ENCODE data around the gene OTOG.

Gene OTOG

DNA sequence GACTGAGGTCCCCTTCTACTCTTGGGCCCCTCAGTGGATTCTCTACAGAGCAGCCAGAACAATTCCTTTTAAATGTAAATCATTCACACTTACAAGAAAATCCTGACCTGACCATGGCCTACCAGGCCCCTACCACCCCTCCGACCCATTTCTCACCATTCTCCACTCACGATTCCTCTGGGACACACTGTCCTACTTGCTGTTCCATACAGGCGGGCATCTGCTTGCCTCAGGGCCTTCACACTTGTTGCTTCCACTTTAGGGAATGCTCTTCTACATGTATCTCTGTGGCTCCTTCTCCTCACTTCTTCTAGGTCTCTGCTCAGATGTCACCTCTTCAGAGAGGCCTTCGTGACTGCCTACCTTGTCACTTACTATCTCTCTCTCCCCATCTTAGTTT is 6.3 kb upstream of the OTOG start:
- DNase-seq (ENCODE audit: low read depth): no peak

DNA sequence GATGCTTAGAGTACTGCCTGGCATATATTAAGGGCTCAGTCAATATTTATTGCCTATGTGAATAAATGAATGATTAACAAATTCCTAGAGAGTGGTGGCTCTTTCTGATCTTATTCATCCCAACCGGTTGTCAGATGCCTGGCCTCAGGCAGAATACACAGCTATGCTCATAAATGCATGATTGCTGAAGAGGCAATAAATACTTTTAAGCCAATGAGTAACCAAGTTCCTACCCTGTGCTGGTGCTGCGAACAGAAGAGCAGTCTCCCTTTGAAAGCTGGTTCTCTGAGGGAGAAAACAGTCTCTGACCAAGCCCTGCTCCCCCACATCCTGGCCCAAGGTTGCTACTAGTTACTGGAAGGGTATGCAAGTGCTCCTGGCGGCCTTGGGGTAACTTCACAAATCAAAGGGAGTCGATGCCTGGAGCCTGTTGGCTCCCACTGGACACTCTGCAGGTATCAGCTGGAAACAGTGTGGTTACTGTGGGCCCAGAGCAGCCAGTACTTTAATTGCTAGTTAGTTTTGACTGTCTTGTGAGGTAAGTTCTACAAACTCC is 5.7 kb upstream of the OTOG start:
- DNase-seq (ENCODE audit: low read depth): no peak

DNA sequence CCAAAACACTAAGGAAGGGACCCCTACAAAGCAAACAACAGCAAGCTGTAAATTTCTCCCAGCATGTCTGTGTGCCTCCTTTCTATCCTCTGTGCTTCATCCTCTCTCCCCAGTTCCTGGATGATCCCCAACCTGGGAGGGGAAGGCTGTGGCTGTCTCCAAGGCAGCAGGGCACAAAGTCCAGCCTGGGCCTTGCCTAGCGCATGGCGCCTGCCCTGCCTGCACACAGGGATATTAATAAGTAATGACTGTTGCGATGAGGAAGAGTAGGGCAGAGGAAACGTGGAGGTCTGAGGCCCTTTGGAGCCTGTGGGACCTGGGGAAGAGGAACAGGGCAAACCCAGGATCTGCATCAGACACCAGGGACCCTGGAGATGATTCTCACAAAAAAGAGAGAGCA is 4.8 kb upstream of the OTOG start:
- DNase-seq (ENCODE audit: low read depth): no peak

DNA sequence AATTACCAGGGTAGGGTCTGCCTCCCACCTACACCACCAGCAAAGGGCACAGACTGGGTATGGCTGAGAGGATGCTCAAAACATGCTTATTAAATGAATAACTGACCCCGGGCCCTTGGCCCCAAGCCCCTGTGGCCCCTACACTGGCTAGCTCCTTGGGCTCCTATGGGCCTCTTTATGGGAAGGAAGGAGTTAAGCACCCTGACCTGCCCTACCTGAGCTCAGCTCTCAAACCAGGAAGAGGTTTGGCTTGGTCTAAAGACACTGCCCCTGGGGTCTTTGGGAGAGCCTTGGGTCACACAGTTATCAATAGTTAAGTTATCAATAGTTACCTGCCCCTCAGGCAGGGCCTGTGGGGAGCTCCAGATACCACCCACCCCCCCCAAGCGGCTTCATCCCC is 4.0 kb upstream of the OTOG start:
- DNase-seq (ENCODE audit: low read depth): no peak

DNA sequence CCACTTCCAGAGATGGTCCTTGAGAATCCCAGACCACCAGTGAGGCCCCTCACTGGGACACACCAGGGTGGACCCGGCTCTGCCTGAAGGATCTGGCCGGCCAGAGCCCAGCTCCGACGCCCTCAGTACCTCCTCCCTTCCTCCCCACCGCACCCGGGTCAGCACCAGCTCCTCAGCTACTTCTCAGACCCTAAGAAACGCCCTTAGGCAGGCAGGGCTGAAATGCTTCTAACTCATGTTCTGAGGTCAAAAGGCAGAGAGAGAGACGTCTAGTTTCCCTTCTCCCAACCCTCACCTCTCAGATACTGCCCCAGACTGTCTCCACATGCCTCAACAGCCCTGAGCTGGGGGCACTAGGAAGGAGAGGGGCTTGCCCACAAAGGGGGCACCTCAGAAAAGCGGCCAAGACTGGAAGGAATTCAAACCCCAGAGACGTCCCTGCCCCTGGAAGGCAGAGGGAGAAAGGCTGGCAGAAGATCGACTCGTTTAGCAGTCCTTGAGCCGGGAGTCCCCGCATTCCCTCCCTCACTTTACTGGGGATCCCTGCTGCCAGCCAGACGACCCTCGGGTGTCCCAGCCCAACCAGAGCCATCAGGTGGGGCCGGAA is 3.4 kb upstream of the OTOG start:
- DNase-seq (ENCODE audit: low read depth): no peak

DNA sequence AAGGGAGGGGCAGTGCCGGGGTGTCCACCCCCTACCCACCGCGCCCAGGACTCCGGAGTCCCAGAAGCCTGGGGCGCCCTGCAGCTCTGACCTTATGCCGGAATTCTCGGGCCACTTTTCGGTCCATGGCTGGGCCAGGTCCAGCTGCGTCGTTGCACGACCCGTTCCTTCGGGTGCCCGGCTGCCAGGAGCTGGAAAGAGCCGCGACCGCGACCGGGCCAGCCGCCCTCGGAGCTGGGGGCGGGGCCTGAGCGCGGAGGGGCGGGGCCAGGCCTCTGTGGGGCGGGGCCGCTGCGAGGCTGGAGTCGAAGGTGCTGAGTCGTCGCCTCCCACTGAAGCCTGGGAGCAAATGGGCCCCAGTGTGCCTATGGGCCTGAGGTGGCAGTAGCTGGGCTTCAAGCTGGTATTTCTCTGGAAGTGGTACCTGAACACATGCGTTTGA is 2.9 kb upstream of the OTOG start, which contains the start of gene USH1C:
USH1C (minus strand) TSS at position 236 of the 442 bp plus-strand sequence; CDS start at position 127, 109 bp downstream.
- peak; percentile 12 for DNase-seq (ENCODE audit: low read depth)

DNA sequence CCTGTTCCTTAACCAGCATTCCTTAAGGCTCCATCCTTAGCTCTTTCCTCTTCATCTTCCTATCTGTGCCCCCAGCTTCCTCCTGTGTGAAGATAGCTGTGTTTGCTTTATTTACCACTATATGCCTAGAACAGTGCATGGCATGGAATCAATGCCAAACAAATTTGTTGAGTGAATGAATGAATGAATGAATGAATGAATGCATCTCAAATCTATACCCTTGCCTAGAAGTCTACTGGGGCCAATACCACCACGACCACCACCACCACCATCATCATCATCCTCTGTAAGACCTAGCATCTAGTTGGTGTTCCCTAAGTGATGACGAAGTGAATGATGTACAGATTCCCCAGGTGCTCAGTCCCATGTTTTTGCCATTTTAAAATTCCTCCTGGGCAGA is 819 bp upstream of the OTOG start:
- DNase-seq (ENCODE audit: low read depth): no peak

DNA sequence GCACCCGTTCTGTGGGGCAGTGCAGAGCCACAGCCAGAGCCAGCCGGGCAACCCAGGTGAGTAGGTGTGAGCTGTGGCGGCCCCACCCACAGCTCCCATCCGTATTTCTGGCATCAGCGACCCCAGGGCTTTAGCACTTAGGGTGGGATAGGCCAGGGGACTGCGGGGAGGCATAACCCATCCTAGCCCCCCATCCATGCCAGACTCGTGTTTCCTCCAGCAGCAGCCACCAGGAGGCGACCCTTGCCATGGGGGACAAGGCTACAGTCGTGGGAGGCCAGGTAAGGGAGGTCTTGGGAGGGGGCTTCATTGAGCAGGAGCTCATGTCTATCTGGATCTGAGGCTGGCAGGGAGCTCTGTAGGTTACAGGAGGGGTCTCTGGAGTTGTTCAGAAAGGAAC is 873 bp downstream of the OTOG start:
- DNase-seq (ENCODE audit: low read depth): no peak

DNA sequence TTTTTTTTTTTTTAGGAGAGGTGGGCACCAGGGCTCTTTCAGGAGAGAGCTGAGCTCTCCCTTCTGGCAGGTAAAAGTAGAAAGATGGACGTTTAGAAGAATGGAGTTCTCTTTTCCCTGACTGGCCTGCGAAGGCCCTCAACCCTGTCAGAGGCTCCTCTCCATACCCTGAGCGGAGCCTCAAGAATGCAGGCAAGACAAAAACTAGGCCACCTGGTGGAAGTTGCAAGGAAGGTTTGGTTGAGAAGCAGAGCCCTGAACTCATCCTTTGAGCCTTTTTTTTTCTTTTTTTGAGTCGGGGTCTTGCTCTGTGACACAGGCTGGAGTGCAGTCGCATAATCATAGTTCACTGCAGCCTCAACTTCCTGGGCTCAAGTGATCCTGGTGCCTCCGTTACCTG is 1.4 kb downstream of the OTOG start:
- no peak for DNase-seq (ENCODE audit: low read depth)

DNA sequence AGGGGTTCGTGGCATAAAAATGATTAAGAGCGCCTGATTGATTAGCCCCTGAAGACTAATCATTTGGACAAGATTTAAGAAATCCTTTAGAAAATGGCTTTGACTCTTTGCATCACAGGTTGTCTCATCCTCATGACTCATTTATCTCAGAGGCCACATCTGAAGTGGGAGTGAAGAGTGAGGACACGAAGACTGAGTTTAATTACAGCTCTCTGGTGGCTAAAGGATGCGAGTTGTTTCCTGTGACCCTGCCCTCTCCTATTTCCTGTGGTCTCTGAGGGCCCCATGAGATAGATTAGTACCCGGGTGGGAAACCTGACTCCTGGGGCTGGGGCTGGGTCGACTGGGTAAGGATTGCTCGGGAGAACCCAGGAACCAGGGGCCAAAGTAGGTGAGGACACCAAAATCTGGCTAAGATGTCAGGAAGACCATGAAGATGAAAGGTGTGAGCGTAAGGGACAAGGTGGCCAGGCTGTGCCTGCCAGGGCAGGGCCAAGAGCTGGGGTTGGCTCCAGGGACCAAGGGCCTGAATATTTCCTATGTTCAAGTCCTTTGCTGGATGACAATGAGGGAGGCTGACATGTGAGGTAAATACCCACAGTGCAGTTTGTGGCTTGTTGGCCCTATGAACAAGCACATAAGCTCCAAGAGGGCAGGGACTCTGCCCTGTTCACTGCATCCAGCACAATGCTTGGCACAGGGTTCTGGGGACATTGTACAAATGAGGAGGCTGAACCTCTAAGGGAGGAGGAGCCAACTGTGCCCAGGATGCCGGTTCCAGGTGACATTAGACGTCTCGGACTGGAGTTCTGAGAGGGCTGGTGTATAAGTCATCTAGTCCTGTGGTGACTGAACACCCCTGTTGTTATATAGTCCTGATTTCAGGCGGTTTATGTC is 3.6 kb downstream of the OTOG start:
- no peak for DNase-seq (ENCODE audit: low read depth)

DNA sequence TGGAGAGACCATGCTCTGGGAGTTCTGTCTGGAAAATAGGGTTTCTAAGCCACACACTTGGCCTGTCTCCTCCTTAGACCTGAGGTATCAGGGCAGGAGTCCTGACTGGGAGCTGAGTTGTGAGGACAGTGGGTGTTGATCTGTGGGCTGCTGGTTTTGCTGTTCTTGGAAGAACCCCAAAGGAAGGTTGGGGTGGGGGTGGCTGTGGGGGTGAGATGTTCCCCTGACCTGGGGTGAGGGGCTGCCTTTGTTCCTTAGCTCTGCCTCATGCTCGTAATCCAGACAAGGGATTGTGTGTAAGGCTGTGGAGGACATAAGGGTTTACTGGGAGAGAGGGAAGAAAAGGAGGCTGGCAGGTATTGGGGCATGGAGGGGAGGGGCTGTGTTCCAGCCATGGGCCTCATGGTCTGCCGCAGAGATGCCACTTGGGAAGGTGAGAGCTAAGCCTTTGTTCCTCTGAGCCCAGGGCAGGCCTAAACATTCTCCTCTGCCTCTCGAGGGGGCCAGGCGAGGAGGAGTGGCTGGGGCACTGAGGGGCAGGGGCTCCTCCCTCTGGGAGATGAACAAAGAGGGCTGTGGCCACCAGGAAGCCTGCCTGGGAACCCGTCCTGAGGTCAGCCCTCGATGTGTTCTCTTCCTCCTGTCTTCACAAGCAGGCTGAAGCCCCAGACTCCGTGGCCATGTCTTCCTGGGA is 4.4 kb downstream of the OTOG start:
- no peak for DNase-seq (ENCODE audit: low read depth)

DNA sequence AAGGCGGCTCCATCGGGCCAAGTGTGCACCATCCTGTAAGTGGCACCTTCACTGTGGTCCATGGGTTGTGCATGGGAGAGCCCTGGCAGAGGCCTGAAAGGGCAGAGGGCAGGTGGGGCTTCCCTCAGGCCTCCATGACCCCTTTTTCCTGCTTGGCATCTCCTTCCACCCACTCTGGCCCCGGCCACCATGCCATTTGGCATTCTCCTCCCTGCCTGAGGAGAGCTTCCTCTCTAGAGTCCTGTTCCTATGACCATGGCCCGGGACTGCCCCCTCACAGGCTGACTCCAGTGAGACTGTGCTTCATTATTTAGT is 4.9 kb downstream of the OTOG start:
- DNase-seq (ENCODE audit: low read depth): no peak

DNA sequence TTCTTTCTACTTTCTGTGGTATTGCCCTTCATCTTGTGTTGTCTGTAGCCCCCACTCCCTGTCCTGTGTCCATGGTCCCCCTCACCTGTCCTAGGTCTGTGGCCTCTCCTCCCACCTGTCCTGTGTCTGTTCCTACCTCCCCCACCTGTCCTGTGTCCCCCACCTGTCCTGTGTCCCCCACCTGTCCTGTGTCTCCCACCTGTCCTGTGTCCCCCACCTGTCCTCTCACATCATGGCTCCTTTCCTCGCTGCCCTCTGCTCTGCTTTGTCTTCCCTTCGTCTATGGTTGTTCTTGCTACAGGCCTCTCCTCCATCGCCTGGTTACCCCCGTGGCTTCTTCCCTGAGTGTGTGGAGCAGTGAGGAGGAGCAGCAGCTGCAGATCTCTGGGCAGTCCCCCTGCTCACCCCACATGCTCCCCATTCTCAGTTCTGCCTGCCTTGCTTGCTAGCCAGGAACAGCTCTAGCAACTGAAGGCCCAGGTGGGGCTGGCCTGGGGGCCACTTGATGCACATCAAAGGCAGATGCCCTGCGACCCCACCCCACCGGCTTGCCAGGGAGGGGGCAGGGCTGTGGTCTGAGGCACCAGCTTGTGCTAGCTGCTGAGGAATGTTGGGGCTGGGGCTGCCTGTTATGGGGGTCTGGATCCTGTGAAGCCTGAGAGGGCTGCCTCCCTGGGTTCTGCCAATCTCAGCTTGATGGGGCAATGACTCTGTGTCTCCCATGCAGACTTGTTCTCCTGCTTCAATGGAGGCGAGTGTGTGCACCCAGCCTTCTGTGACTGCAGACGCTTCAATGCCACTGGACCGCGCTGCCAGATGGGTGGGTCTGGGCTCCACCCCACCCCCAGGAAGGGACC is 5.6 kb downstream of the OTOG start:
- DNase-seq (ENCODE audit: low read depth): no peak

DNA sequence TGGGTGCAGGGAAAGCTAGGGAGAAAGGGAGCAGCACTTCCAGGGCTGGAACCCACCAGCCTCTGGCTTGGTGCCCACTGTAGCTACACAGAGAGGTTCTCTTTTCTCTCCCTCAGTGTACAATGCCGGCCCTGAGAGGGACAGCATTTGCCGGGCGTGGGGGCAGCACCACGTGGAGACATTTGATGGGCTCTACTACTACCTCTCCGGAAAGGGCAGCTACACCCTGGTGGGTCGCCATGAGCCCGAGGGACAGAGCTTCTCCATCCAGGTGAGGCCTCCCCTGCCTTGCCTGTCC is 6.1 kb downstream of the OTOG start:
- no peak for DNase-seq (ENCODE audit: low read depth)

DNA sequence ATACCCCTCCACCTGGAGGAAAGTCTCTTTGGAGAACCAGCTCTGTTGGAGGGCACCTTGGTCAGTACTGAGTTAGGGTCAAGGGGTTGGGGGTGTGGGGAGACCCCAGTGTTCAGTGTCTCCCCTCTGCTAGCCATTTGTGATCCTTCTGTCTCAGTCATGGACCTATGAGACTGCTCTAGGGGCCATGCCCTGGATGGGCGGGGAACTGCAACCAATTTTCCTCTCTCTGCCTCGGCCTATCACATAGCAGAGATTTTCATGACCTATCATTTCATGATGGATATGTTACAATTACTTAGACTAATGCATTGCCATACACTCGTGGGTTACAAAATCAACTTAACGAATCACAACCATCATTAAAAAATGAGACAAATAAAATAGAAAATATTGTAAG is 7.4 kb downstream of the OTOG start:
- DNase-seq (ENCODE audit: low read depth): no peak

DNA sequence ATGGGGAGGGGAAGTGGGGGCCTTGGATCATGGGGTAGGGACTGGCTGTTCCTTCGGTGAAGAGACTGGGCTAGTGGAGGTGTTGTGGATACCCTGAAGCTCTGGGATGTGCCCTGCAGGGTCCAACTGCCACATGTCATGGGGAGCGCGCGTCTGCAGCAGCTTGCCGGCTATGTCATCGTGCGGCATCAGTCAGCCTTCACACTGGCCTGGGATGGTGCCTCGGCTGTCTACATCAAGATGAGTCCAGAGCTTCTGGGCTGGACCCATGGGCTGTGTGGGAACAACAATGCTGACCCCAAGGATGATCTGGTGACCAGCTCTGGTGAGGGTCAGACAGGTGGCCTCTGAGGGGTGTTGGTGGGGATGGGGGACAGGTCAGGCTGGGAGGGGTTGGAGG is 9.9 kb downstream of the OTOG start:
- no peak for DNase-seq (ENCODE audit: low read depth)

DNA sequence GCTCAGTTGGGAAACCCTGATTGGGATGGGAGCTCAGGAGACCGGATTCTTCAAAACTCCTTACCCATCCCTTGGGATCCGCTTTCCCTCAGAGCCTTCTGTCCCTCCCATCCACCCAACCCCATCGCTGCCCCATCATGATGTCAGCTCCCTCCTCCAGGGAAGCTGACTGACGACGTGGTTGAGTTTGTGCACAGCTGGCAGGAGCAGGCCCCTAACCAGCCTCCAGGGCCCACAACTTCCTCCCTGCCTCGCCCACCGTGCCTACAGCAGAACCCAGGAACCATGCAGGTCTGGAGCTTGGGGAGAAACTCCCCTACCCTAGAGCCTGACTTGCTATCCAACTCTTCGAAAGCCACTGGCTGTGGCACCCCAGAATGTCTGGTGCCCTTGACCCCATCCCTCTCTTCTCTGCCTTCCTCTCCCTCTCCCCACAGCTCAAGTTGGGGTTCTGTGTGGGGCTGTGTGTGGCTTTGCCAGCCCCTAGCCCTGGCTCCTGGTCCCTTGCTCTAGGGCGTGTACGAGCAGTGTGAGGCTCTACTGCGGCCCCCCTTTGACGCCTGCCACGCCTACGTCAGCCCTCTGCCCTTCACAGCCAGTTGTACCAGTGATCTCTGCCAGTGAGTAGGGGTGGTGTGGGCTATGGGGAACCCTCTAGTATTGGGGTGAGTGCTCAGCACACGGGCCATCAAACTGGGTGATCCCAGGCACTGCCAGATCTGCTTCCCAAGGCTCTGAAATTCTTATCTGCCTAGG is 11.1 kb downstream of the OTOG start:
- DNase-seq (ENCODE audit: low read depth): no peak

DNA sequence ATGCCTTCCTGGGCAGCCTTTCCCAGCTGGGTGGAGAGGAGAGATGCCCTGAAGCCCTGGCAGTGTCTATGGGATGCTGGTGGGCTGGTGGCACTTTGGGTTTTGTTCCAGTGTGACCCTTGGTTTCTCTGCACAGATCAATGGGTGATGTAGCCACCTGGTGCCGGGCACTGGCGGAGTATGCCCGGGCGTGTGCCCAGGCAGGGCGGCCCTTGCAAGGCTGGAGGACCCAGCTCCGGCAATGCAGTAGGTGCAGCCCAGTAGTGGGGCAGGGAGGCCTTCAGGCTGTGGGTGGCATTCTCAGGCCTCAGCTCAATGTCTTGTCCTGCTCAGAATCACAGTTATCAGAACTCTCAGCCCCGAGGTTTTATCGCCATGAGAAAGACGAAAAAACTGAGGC is 11.9 kb downstream of the OTOG start:
- DNase-seq (ENCODE audit: low read depth): no peak

DNA sequence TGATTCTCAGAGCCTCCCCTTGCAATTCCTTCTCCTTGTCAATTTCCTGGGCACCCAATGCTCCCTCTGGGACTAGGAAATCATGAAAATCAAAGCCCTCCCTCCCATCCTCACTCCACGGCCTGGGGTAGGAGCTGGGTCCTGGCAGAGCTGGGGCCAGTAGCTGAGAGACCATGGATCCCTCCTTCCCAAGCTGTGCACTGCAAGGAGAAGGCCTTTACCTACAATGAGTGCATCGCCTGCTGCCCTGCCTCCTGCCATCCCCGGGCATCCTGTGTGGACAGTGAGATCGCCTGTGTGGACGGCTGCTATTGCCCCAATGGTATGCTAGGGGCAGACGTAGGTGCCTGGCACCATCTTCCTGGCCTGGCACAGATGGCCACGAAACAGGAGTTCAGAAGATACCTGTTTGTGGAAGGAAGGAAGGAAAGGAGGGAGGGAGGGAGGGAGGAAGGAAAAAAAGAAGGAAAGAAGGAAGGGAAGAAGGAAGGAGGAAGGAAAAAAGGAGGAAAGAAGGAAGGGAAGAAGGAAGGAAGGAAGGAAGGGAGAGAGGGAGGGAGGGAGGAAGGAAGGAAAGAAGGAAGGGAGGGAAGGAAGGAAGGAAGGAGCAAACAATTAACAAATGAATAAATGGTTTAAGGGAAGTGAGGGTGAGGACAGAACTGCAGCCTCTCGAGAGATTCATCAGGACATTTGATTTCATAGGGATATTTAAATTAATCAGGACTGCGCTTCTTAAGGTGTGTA is 12.5 kb downstream of the OTOG start:
- no peak for DNase-seq (ENCODE audit: low read depth)

DNA sequence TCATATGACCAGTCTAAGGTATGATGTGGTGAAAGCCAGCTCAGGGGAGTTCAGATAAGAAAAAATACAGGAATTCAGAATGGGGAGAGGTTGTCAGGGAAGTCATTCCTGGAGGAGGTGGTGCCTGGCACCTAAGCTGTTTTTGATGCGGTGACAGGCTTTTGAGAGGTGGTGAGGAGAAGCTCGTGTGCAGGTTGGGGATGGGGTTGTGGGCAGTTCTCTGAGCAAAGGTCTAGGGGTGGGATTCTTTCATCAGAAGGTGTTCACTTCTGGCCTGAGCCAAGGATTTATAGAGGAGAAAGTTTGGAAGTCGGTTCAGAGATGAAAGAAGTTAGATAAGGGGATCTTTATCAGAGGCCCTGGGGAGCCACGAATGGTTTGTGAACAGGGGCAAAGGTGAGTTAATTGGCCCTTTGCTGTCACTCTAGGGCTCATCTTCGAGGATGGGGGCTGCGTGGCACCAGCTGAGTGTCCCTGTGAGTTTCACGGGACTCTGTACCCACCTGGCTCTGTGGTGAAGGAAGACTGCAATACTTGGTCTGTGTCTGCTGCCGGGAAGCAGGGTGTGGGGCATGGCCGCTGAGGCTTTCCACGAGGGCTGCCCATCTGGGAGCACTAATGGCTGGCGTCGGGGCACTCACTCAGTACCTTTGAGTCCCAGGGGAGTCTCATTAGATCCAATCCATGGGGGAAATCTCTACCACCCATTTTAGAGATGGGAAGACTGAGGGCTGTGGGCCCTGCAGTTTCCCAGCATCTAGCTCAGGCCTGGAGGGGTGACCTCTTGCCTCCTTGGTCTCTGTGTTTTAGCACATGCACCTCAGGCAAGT is 13.4 kb downstream of the OTOG start:
- no peak for DNase-seq (ENCODE audit: low read depth)

Data from stimulated activated CD4-positive, alpha-beta T cell treated with anti-CD3 and anti-CD28 coated beads, Interleukin-2, amount 100 ng/mL, for 4 hours (primary cell).